ENCODE measurements around the gene ZBTB16. TPM values are rescaled to one million over a fixed set of nuclear protein-coding genes. Genes with fewer than 3 reads are reported as not detected.

ZBTB16 gene
- total RNA-seq, 5 donors from 2014 or later (not counting 1 experiment from before 2014, with no cell fraction given): 8.3 to 20.5 (median 12.4) TPM

DNA sequence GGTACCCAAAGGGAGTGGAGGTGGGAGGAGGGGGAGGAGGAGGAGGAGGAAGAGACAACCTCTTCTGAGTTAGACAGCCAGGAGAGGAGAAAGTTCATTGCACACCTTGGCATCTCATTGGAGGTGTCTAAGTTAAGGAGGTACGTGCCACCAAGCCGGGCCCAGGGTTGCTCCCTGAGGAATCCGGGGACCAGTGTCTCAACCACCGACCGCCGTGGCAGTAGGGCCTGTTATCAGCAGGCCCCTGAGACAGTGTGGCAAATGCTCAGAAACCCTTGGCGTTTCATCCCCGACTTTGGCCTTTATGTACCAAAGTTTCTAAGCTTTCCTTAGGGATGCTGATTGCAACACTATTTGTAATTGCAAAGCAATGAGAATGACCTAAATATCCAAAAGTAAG, 141.7 kb downstream of the ZBTB16 start:
- Mint-ChIP-seq H3K27me3 (no peaks in the 10 kb centered on the region), H3K4me3 (no peak overlapping the region), H3K9me3 (no peaks in the 10 kb centered on the region), H3K36me3 (no peaks in the 10 kb centered on the region), H3K27ac (no peak overlapping the region), H3K4me1 (peaks cover 0 to 6% (median 1%) of the 10 kb centered on the region in 3 donors)
- Histone ChIP-seq H3K27me3 (replicated peaks in 1 of 2; ENCODE audit: control insufficient read depth in 2 of 2, extremely low read depth in 1 of 2, insufficient read depth in 2 of 2, low read length in 1 of 2) (no peaks in the 10 kb centered on the region), H3K4me1 (ENCODE audit: control insufficient read depth in 1 of 2, extremely low read depth in 1 of 2, insufficient read depth in 2 of 2, low read length in 2 of 2) (no peaks in the 10 kb centered on the region), H3K4me3 (ENCODE audit: control insufficient read depth in 1 of 2, extremely low read depth in 1 of 2, low read length in 1 of 2) (no peak overlapping the region), H3K9me3 (no peaks in the 10 kb centered on the region), H3K27ac (ENCODE audit: low read length) (no peak overlapping the region), H3K36me3 (ENCODE audit: control insufficient read depth in 2 of 2, extremely low read depth in 1 of 2, insufficient read depth in 1 of 2, low read length in 1 of 2) (no peaks in the 10 kb centered on the region)
- 91% methylated on average over 6 of the region's 8 CpGs for WGBS (ENCODE audit: insufficient coverage)
- ChIA-PET POLR2A (no interaction called here), CTCF (no interaction called here)
- DNase-seq: no peak
- no peak for ATAC-seq (replicated peaks in 1 of 4)

DNA sequence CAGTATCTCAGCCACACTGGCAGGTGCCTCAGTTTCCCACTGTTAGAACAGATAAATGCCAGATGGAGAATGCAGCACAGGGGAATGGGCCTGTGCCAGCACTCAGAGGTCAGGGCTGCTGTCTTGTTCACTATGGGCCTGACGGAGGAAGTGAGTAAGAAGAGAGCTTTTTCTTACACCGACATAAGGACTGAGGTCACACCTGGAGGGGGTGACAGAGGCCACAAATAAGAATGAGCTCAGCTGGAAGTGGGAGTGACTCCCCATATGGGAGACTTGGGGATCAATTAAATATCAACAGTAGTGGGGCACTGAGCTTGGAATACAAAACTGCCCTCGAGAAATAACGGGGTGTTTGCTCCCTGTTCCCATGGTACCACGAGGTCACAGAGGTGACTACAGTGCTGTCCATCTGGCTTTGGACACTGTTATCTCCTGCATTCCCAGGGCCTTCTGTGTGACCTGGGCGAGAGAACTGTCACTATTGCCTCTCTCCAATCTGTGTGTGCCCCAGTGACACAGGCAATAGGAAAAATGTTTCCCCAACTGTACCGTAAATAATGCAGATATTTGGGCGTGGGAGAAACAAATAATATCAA, 142.6 kb downstream of the ZBTB16 start:
- 84% methylated on average over 3 of the region's 8 CpGs for WGBS (ENCODE audit: insufficient coverage)
- H3K27me3 Mint-ChIP-seq: no peaks in the 10 kb centered on the region
- peaks cover 0 to 8% (median 3%) of the 10 kb centered on the region in 3 donors for H3K4me1 Mint-ChIP-seq
- no peaks in the 10 kb centered on the region for H3K36me3 Mint-ChIP-seq
- Histone ChIP-seq H3K4me3 (ENCODE audit: control insufficient read depth in 1 of 2, extremely low read depth in 1 of 2, low read length in 1 of 2) (no peak overlapping the region), H3K4me1 (ENCODE audit: control insufficient read depth in 1 of 2, extremely low read depth in 1 of 2, insufficient read depth in 2 of 2, low read length in 2 of 2) (no peaks in the 10 kb centered on the region), H3K27me3 (replicated peaks in 1 of 2; ENCODE audit: control insufficient read depth in 2 of 2, extremely low read depth in 1 of 2, insufficient read depth in 2 of 2, low read length in 1 of 2) (no peaks in the 10 kb centered on the region), H3K36me3 (ENCODE audit: control insufficient read depth in 2 of 2, extremely low read depth in 1 of 2, insufficient read depth in 1 of 2, low read length in 1 of 2) (no peaks in the 10 kb centered on the region), H3K27ac (ENCODE audit: low read length) (no peak overlapping the region), H3K9me3 (no peaks in the 10 kb centered on the region)
- no peaks in the 10 kb centered on the region for H3K9me3 Mint-ChIP-seq
- DNase-seq (no peak), ATAC-seq (replicated peaks in 1 of 4) (no peak)
- POLR2A ChIA-PET: interaction anchor here in 1 of 2 donors (0.5 kb wide), 1 partner anchor 125 kb away, joined by 3 read pairs; no protein-coding TSS in a partner anchor
- CTCF ChIA-PET: no interaction called here
- H3K27ac Mint-ChIP-seq: no peak overlapping the region
- H3K4me3 Mint-ChIP-seq: no peak overlapping the region

DNA sequence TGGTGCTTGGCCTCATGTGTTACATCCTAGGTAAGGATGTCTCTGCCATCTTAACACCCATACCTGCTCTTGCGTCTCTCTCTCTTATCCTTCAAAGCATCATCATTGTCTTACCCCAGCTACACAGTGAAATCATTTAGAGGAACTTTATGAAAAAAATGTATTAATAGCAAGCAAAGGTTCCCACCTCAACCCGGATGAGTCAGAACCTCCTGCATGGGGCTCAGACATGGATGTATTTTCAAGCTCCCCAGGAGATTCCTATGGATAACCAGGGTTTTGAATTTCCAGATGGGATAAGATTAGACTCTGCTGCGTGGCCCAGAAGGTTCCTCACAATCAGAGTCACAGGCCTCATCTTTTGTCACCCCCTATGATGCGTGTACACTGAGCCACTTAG, 147.6 kb downstream of the ZBTB16 start:
- no peak overlapping the region for H3K4me3 Mint-ChIP-seq
- Histone ChIP-seq H3K4me3 (ENCODE audit: control insufficient read depth in 1 of 2, extremely low read depth in 1 of 2, low read length in 1 of 2) (no peak overlapping the region), H3K27ac (ENCODE audit: low read length) (no peak overlapping the region), H3K4me1 (ENCODE audit: control insufficient read depth in 1 of 2, extremely low read depth in 1 of 2, insufficient read depth in 2 of 2, low read length in 2 of 2) (peaks cover 9 to 24% of the 10 kb centered on the region in 2 experiments), H3K9me3 (no peaks in the 10 kb centered on the region), H3K27me3 (replicated peaks in 1 of 2; ENCODE audit: control insufficient read depth in 2 of 2, extremely low read depth in 1 of 2, insufficient read depth in 2 of 2, low read length in 1 of 2) (no peaks in the 10 kb centered on the region), H3K36me3 (ENCODE audit: control insufficient read depth in 2 of 2, extremely low read depth in 1 of 2, insufficient read depth in 1 of 2, low read length in 1 of 2) (no peaks in the 10 kb centered on the region)
- no peak for DNase-seq
- H3K4me1 Mint-ChIP-seq: peaks cover 22 to 46% (median 30%) of the 10 kb centered on the region in 3 donors
- ChIA-PET POLR2A (no interaction called here), CTCF (no interaction called here)
- no peaks in the 10 kb centered on the region for H3K9me3 Mint-ChIP-seq
- H3K36me3 Mint-ChIP-seq: no peaks in the 10 kb centered on the region
- no peak for ATAC-seq (replicated peaks in 1 of 4)
- no peak overlapping the region for H3K27ac Mint-ChIP-seq
- WGBS (ENCODE audit: insufficient coverage): 86% methylated on average over 2 of the region's 4 CpGs
- no peaks in the 10 kb centered on the region for H3K27me3 Mint-ChIP-seq

DNA sequence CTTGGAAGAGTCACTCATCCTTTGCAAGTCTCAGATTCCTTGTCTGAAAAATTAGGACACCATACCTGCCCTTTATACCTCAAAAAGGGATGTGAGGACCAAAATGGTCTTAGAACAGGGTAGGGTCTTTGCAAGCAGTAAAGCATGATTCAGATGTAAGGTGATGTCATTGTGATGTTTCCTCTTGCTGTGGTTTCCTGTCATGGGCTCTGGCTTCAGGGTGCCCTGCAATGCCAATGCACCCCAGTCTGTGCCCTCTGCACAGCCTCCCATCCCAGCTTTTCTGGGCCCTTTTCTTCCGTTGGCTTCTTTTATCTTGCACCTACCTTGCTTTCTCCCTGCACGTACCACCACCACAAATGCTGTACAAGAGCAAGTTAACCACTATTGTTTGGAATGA, 148.9 kb downstream of the ZBTB16 start:
- no peak overlapping the region for H3K4me3 ChIP-seq (ENCODE audit: control insufficient read depth in 1 of 2, extremely low read depth in 1 of 2, low read length in 1 of 2)
- Mint-ChIP-seq H3K36me3 (no peaks in the 10 kb centered on the region), H3K4me1 (peaks cover 22 to 46% (median 31%) of the 10 kb centered on the region in 3 donors), H3K9me3 (no peaks in the 10 kb centered on the region), H3K27ac (peak overlapping the region; percentile 29 to 65), H3K27me3 (no peaks in the 10 kb centered on the region), H3K4me3 (peak overlapping the region in 1 of 3 donors; percentile 25)
- H3K27ac ChIP-seq (ENCODE audit: low read length): peak overlapping the region; percentile 20
- DNase-seq (peak in 14 of 35 experiments; percentile 4 to 59 (median 17)), ATAC-seq (replicated peaks in 1 of 4) (peak; percentile 91 to 99 (median 99))
- H3K27me3 ChIP-seq (replicated peaks in 1 of 2; ENCODE audit: control insufficient read depth in 2 of 2, extremely low read depth in 1 of 2, insufficient read depth in 2 of 2, low read length in 1 of 2): no peaks in the 10 kb centered on the region
- WGBS (ENCODE audit: insufficient coverage): no CpG with 5 or more reads among the region's 2 CpGs
- POLR2A ChIA-PET: no interaction called here
- H3K4me1 ChIP-seq (ENCODE audit: control insufficient read depth in 1 of 2, extremely low read depth in 1 of 2, insufficient read depth in 2 of 2, low read length in 2 of 2): peaks cover 9 to 24% of the 10 kb centered on the region in 2 experiments
- H3K9me3 ChIP-seq: no peaks in the 10 kb centered on the region
- CTCF ChIA-PET: no interaction called here
- H3K36me3 ChIP-seq (ENCODE audit: control insufficient read depth in 2 of 2, extremely low read depth in 1 of 2, insufficient read depth in 1 of 2, low read length in 1 of 2): no peaks in the 10 kb centered on the region

DNA sequence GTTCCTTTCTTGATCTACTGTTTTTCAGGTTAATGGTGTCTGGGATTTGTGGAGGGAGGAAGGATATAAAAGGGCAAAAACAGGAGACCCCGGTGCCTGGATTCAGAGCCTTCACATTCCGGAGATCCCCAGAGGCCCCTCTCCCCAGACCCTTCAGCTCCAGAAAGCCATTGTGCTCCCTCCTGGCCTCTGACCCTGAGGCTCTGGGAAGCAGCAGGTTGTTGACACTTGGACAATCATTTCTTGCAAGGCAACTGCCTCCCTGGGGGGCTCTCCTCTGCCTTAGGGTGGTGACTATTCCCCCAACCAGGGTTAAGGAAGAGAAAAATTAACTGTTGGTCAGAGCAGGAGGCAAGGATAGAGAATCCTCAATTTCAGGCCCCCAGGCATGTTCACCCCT, 149.8 kb downstream of the ZBTB16 start:
- DNase-seq: no peak
- peaks cover 25 to 51% (median 37%) of the 10 kb centered on the region in 3 donors for H3K4me1 Mint-ChIP-seq
- H3K36me3 ChIP-seq (ENCODE audit: control insufficient read depth in 2 of 2, extremely low read depth in 1 of 2, insufficient read depth in 1 of 2, low read length in 1 of 2): no peaks in the 10 kb centered on the region
- H3K4me1 ChIP-seq (ENCODE audit: control insufficient read depth in 1 of 2, extremely low read depth in 1 of 2, insufficient read depth in 2 of 2, low read length in 2 of 2): peaks cover 9 to 24% of the 10 kb centered on the region in 2 experiments
- ATAC-seq (replicated peaks in 1 of 4): no peak
- H3K9me3 Mint-ChIP-seq: no peaks in the 10 kb centered on the region
- WGBS (ENCODE audit: insufficient coverage): 90% methylated on average over 2 of the region's 2 CpGs
- no peak overlapping the region for H3K4me3 ChIP-seq (ENCODE audit: control insufficient read depth in 1 of 2, extremely low read depth in 1 of 2, low read length in 1 of 2)
- ChIA-PET CTCF (no interaction called here), POLR2A (no interaction called here)
- H3K9me3 ChIP-seq: no peaks in the 10 kb centered on the region
- no peaks in the 10 kb centered on the region for H3K27me3 Mint-ChIP-seq
- H3K4me3 Mint-ChIP-seq: no peak overlapping the region
- H3K36me3 Mint-ChIP-seq: no peaks in the 10 kb centered on the region
- peak overlapping the region in 1 of 2 donors; percentile 29 for H3K27ac Mint-ChIP-seq
- H3K27me3 ChIP-seq (replicated peaks in 1 of 2; ENCODE audit: control insufficient read depth in 2 of 2, extremely low read depth in 1 of 2, insufficient read depth in 2 of 2, low read length in 1 of 2): no peaks in the 10 kb centered on the region
- H3K27ac ChIP-seq (ENCODE audit: low read length): no peak overlapping the region

DNA sequence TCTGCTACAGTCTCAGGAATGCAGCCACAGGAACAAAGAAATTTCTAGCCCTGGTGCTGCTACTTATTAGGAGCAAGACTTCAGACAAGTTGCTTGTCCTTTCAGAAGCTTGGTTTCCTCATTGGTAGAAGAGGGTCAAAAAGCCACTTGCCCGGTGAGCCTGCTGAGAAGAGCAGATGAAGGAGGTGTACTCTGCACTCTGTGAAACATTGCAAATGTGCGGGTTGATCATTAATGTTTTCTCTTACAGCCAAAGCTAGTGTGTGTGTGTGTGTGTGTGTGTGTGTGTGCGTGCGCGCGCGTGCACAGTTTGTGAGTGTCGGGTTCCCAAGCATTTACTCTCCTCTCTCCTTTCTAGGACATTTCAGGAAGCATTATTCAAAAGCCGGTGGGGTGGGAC, 150.4 kb downstream of the ZBTB16 start:
- ATAC-seq (replicated peaks in 1 of 4): no peak
- Mint-ChIP-seq H3K9me3 (no peaks in the 10 kb centered on the region), H3K27ac (peak overlapping the region in 1 of 2 donors; percentile 1), H3K4me3 (no peak overlapping the region), H3K4me1 (peaks cover 26 to 54% (median 37%) of the 10 kb centered on the region in 3 donors), H3K36me3 (no peaks in the 10 kb centered on the region), H3K27me3 (no peaks in the 10 kb centered on the region)
- Histone ChIP-seq H3K36me3 (ENCODE audit: control insufficient read depth in 2 of 2, extremely low read depth in 1 of 2, insufficient read depth in 1 of 2, low read length in 1 of 2) (no peaks in the 10 kb centered on the region), H3K27me3 (replicated peaks in 1 of 2; ENCODE audit: control insufficient read depth in 2 of 2, extremely low read depth in 1 of 2, insufficient read depth in 2 of 2, low read length in 1 of 2) (no peaks in the 10 kb centered on the region), H3K4me1 (ENCODE audit: control insufficient read depth in 1 of 2, extremely low read depth in 1 of 2, insufficient read depth in 2 of 2, low read length in 2 of 2) (peaks cover 9 to 24% of the 10 kb centered on the region in 2 experiments), H3K9me3 (no peaks in the 10 kb centered on the region), H3K27ac (ENCODE audit: low read length) (no peak overlapping the region), H3K4me3 (ENCODE audit: control insufficient read depth in 1 of 2, extremely low read depth in 1 of 2, low read length in 1 of 2) (no peak overlapping the region)
- CTCF ChIA-PET: no interaction called here
- WGBS (ENCODE audit: insufficient coverage): no CpG with 5 or more reads among the region's 9 CpGs
- no peak for DNase-seq
- POLR2A ChIA-PET: no interaction called here
